Measurements from ENCODE around the gene TBX22.

DNA sequence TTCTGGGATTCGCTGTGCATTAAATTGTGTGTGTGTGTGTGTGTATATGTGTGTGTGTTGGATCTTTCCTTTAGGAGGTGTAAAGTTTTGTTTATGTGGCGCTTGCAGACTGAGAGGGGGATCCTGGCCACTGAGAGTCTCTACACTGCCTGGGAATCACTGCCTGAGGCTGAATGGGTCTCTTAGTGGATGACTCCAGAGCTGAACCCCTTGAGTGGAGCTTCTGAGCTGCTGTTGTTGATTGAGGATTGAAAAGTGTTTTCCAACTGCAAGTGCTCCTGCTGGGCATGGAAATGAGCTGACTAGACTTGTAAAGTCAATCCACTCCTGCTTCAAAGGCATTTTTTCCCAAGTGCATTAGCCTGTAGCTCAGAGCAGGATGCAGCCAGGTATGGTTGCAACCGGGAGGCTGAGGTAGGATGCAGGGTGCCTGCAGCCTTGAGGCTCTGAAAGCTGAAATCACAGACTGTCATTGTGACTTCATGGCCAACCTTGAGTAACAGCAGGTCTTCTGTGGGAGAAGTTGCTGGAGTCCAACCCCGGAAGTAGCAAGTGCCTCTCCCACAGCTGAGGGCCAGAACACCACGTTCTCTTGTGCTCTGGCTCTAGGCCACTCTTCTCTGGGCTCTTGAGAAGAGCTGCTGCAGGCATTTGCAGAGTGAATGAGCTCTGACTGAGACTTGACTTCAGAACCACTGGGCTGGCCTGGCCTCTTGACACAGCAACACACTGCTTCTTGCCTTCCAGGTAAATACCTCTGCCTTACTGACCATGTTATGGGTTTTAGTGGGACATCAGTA, at the start of gene TBX22:
- TF ChIP-seq, protein P1, sequence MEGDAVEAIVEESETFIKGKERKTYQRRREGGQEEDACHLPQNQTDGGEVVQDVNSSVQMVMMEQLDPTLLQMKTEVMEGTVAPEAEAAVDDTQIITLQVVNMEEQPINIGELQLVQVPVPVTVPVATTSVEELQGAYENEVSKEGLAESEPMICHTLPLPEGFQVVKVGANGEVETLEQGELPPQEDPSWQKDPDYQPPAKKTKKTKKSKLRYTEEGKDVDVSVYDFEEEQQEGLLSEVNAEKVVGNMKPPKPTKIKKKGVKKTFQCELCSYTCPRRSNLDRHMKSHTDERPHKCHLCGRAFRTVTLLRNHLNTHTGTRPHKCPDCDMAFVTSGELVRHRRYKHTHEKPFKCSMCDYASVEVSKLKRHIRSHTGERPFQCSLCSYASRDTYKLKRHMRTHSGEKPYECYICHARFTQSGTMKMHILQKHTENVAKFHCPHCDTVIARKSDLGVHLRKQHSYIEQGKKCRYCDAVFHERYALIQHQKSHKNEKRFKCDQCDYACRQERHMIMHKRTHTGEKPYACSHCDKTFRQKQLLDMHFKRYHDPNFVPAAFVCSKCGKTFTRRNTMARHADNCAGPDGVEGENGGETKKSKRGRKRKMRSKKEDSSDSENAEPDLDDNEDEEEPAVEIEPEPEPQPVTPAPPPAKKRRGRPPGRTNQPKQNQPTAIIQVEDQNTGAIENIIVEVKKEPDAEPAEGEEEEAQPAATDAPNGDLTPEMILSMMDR (IDR thresholded peaks at IDR 0.05): no peak
- TF ChIP-seq POLR2AphosphoS5 (IDR thresholded peaks at IDR 0.05): no peak
